OCI-LY7 (cell line): Measurements from ENCODE around the gene PNPLA4.

ENCODE experiments used
- CTCF ChIP-seq: fragments of 200-600 bp; sonication (generic); conservative IDR thresholded peaks from 2 replicates; pipeline ENCODE4 v1.5.1; 2014; ENCODE audit warnings: mild to moderate bottlenecking, antibody characterized with exemption, low read length, moderate library complexity, mixed read lengths
- EZH2phosphoT487 ChIP-seq: fragments of 200-600 bp; sonication (generic); IDR thresholded peaks from 2 replicates; pipeline ENCODE4 v1.6.1; 2018; ENCODE audit warnings: low read depth, borderline replicate concordance, mild to moderate bottlenecking, mixed run types, antibody characterized with exemption, low read length, moderate library complexity, mixed read lengths

GRCh38 chrX:7950865-7951264 is 23.7 kb upstream of the PNPLA4 start:
- TF ChIP-seq CTCF, result no peak
- TF ChIP-seq EZH2phosphoT487, result no peak
